ENCODE data around the gene CRHBP.
"Not testable (repeated sequence)": the region's sequence is repeated elsewhere in the genome, so short reads cannot be mapped to it uniquely, and the experiment has no call there.

CRHBP gene, protein sequence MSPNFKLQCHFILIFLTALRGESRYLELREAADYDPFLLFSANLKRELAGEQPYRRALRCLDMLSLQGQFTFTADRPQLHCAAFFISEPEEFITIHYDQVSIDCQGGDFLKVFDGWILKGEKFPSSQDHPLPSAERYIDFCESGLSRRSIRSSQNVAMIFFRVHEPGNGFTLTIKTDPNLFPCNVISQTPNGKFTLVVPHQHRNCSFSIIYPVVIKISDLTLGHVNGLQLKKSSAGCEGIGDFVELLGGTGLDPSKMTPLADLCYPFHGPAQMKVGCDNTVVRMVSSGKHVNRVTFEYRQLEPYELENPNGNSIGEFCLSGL

DNA sequence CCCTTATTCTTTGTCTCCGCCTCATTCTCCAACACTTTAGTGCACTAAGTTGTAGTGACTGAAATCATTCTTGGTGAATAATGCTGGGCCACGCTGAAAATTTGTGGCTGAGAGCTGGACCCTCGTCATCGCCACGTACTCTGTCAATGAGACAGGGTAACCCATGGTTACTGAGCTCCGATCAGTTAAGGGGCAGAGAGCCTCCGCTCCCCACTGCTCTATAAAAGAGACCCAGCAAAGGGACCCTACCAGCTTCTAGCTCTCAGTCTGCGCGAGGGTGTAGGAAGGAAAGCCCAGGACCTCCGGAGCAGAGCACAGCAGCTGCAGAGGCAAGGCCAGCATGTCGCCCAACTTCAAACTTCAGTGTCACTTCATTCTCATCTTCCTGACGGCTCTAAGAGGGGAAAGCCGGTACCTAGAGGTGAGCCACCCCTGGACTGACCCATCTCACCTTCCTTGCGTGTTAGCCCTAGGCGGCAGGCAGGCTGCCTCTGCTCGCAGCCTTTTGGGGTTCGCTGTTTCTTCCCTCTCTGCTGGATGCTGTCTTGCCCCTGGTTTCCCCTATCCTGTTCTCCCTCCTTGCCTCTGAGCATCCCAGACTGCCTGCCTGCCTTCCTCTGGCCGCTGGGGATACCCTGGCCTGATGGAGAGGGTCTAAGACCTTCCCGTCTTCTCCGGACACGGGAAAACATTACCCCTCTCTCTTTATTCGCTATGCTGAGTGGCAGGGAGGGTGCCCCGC, at the start of gene CRHBP:
TSS of gene CRHBP (plus strand) at position 251 of the 742 bp plus-strand sequence. CDS start at position 341, 90 bp downstream.
- DNase-seq (ENCODE audit: low read depth) = no peak
- TF ChIP-seq, protein P1, sequence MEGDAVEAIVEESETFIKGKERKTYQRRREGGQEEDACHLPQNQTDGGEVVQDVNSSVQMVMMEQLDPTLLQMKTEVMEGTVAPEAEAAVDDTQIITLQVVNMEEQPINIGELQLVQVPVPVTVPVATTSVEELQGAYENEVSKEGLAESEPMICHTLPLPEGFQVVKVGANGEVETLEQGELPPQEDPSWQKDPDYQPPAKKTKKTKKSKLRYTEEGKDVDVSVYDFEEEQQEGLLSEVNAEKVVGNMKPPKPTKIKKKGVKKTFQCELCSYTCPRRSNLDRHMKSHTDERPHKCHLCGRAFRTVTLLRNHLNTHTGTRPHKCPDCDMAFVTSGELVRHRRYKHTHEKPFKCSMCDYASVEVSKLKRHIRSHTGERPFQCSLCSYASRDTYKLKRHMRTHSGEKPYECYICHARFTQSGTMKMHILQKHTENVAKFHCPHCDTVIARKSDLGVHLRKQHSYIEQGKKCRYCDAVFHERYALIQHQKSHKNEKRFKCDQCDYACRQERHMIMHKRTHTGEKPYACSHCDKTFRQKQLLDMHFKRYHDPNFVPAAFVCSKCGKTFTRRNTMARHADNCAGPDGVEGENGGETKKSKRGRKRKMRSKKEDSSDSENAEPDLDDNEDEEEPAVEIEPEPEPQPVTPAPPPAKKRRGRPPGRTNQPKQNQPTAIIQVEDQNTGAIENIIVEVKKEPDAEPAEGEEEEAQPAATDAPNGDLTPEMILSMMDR (conservative IDR thresholded peaks at IDR 0.05; ENCODE audit: control insufficient read depth, insufficient read depth, low read depth, low read length) = no peak
- H3K4me3 ChIP-seq (ENCODE audit: control insufficient read depth, low read depth, low read length) = no peak within 1 kb of the TSS

DNA sequence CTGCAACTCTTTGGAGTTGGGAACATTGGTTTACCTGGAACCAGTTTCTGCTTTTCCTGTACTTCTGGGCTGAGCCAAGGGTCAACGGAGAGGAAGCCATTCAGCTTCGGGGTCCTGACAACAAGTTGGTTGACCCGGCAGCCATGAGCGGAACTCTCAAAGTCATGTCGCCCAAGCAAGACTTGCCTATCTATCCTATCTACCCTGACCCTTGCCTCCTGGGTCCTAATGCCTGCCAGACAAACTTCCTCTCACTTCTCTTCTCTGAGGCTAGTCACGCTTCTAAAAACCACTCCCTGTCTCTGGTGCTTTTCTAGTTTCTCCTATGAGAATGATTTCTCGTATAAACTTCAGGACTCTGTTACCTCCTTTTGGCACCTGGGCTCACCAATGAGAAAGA, 44.7 kb upstream of the CRHBP start:
- TF ChIP-seq, protein P1 (conservative IDR thresholded peaks at IDR 0.05; ENCODE audit: control insufficient read depth, insufficient read depth, low read depth, low read length) = no peak
- no peak for DNase-seq (ENCODE audit: low read depth)
- H3K4me3 ChIP-seq (ENCODE audit: control insufficient read depth, low read depth, low read length) = no peak overlapping the region

DNA sequence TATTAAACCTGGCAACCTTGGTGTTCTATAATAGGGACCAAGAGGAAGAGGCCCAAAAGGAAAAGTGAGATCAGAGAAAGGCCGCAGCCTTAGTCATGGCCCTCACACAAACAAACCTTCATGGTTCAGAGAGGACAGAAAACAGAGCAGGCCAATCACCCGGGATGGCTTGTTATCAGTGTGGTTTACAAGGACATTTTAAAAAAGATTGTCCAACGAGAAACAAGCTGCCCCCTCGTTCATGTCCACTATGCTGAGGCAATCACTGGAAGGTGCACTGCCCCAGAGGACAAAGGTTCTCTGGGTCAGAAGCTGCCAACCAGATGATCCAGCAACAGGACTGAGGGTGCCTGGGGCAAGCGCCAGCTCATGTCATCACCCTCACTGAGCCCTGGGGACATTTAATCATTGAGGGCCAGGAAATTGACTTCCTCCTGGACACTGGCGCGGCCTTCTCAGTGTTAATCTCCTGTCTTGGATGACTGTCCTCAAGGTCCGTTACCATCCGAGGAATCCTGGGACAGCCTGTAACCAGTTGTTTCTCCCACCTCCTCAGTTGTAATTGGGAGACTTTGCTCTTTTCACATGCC, 42.4 kb upstream of the CRHBP start:
- DNase-seq (ENCODE audit: low read depth) = not testable (repeated sequence)

DNA sequence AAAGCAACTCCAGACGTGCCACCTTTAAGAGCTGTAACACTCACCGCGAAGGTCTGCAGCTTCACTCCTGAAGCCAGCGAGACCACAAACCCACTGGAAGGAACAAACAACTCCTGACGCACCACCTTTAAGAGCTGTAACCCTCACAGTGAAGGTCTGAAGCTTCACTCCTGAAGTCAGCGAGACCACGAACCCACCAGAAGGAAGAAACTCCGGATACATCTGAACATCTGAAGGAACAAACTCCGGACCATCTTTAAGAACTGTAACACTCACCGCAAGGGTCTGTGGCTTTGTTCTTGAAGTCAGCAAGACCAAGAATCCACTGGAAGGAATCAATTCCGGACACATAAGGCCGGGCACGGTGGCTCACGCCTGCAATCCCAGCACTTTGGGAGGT, 38.2 kb upstream of the CRHBP start:
- not testable (repeated sequence) for DNase-seq (ENCODE audit: low read depth); H3K4me3 ChIP-seq (ENCODE audit: control insufficient read depth, low read depth, low read length)

More for the DNA sequence above, 42.4 kb upstream of the CRHBP start:
- not testable (repeated sequence) for H3K4me3 ChIP-seq (ENCODE audit: control insufficient read depth, low read depth, low read length)

DNA sequence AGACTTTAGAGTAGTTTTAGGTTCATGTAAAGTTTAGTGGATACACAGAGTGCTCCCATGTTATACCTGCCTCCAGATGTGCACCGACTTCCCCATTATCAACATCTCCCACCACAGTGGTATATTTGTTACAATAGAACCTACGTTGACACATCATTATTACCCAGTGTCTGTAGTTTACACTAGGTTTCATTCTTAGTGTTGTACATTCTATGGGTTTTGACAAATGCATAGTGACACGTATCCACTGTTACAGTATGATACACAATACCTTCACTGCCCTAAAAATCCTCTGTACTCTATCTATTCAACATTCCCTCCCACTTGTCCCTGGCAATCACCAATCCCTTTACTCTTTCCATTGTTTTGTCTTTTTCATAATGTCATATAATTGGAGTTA, 34.3 kb upstream of the CRHBP start:
- no peak for DNase-seq (ENCODE audit: low read depth)
- TF ChIP-seq, protein P1 (conservative IDR thresholded peaks at IDR 0.05; ENCODE audit: control insufficient read depth, insufficient read depth, low read depth, low read length) = no peak
- no peak overlapping the region for H3K4me3 ChIP-seq (ENCODE audit: control insufficient read depth, low read depth, low read length)

DNA sequence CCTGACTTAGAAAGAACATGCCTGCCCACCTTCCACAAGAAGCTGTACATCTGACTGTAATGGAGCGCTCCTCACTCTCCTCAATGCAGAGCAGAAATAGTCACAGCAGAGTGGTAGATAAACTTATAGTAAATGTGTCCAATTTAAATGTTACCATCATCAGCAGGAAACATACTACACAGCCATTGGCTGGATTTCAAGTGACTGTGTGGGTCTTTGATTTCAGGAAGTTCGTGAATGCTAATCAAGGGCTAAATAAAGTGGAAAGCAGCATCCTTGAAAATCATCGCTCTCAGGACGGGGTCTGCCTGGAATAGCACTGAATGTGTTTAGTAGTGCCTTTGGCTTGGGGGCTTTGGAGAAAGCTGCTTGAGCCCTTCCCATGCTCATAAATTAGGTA, 32.4 kb upstream of the CRHBP start:
- no peak overlapping the region for H3K4me3 ChIP-seq (ENCODE audit: control insufficient read depth, low read depth, low read length)
- TF ChIP-seq, protein P1 (conservative IDR thresholded peaks at IDR 0.05; ENCODE audit: control insufficient read depth, insufficient read depth, low read depth, low read length) = no peak
- DNase-seq (ENCODE audit: low read depth) = no peak

DNA sequence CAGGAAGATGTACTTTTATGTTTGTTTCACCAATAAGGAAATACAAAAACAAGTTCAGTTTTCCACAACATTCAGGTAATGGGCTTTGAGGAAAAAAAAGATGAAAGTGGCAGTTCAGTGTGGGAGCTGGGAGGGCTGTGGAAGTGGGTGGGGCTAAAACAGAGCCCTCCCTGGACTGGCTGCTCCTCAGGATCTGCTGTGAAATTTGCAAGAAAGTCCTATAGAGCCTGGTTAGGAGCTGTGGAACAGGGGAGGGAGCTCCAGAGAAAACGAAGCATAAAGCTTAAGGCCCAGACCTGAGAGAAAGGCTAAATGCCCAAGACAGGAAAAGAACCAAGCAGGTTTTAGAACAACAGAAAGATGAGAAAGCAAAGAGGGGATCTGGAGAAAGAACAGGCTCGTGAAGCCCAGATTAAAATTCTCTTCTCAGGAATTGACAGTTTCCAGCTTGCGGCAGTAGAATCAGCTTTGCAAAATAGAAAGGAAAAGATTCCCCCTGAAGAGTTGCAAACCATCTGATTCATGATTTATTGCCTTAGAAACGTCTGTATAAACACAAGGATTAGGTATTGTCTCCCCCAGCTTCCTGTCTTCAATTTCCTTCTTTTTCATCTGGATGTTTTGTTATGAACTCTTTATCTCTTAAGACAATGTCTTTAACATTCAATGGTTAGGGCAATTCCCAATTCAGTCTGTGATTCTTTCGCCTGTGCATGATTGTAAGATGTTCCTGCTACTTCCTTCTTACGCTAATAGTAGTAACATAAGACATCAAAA, 26.3 kb upstream of the CRHBP start:
- no peak for DNase-seq (ENCODE audit: low read depth)
- H3K4me3 ChIP-seq (ENCODE audit: control insufficient read depth, low read depth, low read length) = no peak overlapping the region
- TF ChIP-seq, protein P1 (conservative IDR thresholded peaks at IDR 0.05; ENCODE audit: control insufficient read depth, insufficient read depth, low read depth, low read length) = no peak
